CD4-positive, alpha-beta T cell treated with Interferon gamma for 1 hour (primary cell): ENCODE measurements around the gene UGDH.
"Not testable (repeated sequence)": the region's sequence is repeated elsewhere in the genome, so short reads cannot be mapped to it uniquely, and the experiment has no call there.

Source experiments
- DNase-seq: peaks from one replicate; pipeline ENCODE4 v3.0.0-alpha.2; 2020

The UGDH gene

GRCh38 chr4:39486221-39486804, 40.9 kb downstream of the UGDH start:
- no peak for DNase-seq

DNA sequence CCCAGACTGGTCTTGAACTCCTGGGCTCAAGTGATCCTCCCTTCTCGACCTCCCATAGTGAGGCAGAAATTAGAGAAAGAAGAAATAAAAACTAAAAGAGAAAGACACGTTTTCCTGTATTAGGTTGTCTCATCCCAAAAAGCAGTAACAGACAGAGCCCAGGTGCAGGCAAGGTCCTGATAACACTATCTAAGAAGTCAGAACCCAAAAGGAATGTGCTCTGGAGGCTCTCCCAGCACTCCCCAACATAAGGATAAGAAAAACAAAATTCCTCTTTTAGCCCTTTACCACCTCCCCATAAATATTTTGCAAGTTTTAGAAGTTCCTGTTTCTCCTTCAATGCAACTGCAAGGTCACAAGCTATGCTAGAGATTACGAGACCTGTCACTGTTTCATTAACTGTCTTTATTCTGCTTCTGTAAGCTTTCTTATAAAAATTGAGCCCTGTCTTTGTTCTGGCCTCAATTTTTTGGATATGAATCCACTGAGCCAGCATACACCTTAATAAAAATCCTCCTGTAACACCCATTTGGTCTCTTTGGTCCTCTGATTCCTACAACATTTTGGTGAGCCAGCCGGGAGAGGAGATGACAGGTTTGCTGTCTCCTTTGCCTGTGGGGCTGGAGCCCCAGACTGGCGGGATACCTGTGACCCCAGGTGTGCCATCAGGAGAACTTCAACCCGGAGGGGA, 42.5 kb downstream of the UGDH start:
- no peak for DNase-seq

GRCh38 chr4:39480902-39481695, 46.1 kb downstream of the UGDH start:
- no peak for DNase-seq

DNA sequence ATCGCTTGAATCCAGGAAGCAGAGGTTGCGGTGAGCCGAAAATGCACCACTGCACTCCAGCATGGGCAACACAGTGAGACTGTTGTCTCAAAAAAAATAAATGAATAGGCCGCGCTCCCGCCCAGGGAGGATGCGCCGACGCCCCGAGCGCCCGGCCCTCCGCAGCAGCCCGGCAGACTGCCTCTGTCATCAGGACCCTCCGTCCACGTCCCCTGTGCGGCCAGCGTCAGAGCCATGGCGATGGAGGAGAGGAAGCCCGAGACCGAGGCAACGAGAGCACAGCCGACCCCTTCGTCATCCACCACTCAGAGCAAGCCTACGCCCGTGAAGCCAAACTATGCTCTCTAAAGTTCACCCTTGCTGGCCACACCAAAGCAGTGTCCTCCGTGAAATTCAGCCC, 47.0 kb downstream of the UGDH start:
- DNase-seq: no peak

GRCh38 chr4:39476187-39476895, 50.9 kb downstream of the UGDH start:
- no peak for DNase-seq

DNA sequence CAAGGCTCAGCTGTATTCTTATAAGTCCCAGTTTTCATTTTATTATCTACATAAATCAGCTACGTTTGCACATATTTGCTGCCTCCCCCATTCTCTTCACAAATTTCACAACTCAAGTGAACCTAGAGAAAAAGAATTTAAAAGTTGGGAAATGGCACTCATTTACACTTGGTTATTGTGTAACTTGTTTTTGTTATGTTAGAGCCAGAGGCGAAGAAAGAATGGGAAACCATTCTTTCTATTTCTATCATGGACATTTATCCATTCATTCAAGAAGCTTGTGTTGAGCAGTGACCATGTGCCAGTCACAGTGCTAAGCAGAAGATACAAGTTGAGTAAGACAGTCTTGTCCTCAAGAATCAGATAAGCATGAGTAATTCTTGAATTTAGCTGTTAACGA, 54.8 kb downstream of the UGDH start:
- DNase-seq: no peak

DNA sequence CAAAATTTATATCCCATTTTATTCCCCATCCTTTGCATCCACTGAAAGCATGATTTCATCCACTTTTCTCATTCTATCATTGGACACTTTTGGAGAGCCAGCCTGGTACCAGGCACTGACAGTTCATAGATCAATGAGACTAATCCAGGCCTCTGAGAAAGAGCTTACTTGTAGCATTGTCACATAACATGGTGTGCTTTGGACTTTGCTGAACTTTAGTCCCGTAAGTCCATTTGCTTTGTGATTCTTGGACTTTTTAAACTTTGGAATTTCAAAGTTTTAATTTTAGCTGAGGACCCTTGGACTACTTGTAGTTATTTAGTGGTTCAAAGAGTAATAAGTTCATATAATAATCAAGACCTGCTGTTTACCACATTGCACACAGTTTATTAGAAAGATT, 56.8 kb downstream of the UGDH start:
- no peak for DNase-seq

GRCh38 chr4:39469429-39470077, 57.7 kb downstream of the UGDH start:
- DNase-seq: peak; percentile 9

GRCh38 chr4:39467464-39467863, 59.8 kb downstream of the UGDH start:
- no peak for DNase-seq

GRCh38 chr4:39466747-39467146, 60.5 kb downstream of the UGDH start:
- no peak for DNase-seq

DNA sequence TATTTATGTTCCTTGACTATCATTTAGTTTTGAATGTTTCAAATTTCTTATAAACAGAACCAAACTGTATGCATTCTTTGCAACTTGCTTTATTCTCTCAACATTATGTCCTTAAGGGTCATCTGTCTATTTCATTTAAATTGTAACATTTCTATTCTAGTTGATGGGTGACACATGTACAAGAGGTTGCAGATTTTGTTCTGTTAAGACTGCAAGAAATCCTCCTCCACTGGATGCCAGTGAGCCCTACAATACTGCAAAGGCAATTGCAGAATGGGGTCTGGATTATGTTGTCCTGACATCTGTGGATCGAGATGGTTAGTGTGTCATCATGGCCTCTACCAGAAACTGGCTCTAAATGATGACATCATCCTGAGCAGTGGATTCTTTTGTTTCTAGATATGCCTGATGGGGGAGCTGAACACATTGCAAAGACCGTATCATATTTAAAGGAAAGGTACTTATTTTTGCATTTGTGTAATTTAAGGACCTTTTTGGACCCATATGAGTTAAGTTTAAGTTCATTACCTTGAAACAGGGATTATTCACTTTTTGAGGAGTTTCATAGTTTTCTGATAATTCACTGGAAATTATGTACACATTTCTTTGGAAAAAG, 62.2 kb downstream of the UGDH start:
- DNase-seq: no peak

DNA sequence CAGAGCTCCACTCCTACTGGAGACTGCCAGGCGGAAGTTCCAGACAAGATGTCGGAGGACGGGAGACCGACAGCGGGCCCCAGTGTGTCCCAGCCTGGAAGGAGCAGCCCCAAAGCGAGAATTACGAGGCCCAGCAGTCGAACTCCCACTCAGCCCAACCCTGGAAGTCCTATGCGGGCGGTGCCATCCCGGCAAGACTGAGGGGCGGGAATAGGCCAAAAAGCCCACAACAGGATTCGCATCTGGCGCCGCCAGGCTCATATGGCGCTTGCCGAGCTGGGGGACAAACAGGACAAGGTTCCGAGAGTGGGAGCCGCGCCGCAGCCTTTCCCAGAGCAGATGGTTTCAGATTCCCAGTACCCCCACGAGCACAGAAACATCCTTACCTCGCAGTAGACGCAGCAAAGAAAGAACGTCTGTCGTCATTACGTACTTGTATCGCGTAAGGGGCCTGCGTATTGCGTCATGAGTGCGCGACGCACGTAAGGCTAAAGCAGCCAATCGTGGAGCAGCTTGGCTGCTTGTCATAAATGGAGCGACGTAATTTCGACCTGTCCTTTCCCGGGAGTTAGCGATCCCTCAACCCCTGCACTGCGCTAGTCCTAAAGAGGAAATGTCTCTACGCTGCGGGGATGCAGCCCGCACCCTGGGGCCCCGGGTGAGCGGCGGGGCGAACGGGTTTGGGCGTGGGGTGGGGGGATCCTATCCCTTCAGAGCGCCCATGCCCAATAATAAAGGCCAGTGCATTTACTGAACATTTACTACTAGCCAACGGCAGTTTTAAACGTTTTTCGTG, 68.5 kb downstream of the UGDH start, which contains the start of the genes LIAS and RPL9:
Gene LIAS (plus strand): TSS at position 552 of the 796 bp plus-strand sequence. CDS start 62 bp downstream, at position 614.
Gene RPL9 (minus strand): TSS at position 418 of the 796 bp plus-strand sequence. CDS start 483 bp downstream, outside the sequence.
- peak; percentile 94 for DNase-seq

GRCh38 chr4:39458161-39458504, 69.1 kb downstream of the UGDH start:
- DNase-seq: not testable (repeated sequence)

DNA sequence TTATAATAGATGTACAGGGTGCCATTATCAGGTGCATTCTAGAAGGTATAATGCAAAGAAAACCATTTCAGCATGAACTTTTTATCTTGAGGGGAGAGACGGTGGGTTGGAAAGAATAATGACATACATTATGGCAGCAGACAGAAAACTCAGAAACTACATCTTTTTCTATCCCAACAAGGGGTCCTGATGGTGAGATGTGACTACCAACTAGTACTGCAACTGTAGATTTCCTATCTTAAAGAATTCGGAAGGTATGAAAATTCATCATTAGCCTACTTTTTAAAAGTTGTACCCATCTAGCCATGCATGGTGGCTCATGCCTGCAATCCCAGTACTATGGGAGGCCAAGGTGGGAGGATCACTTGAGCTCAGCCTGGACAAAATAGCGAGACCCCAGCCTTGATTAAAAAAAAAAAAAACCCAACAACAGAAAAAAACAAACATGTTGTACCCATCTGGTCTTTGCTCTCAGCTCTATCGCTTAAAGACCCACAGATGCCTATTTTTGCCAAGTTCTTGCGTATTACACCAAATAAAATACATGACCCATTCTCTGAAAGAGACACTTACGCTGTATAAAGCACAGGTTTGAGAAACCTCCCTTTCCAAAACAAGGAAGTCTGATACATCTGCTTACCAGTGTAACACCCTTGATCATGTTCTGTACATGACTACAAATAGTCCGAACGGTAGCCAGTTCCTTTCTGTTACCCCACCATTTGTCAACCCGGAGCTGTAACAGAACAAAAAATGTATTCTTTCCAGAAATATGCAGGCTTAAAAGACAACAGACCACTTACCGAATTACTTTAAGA, 70.1 kb downstream of the UGDH start:
- no peak for DNase-seq

DNA sequence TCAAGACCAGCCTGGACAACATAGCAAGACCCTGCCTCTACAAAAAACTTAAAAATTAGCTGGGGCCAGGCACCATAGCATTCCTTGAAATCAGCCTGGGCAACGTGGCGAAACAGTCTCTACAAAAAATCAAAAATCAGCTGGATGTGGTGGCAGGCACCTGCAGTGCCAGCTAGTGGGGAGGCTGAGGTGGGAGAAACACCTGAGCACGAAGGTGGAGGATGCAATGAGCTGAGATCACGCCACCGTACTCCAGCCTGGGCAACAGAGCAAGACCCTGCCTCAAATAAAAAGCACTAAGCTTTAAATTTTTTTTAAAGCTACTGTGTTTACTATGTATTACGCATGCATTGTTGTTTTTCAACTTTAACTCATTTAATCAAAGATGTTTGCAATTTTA, 71.8 kb downstream of the UGDH start:
- no peak for DNase-seq

DNA sequence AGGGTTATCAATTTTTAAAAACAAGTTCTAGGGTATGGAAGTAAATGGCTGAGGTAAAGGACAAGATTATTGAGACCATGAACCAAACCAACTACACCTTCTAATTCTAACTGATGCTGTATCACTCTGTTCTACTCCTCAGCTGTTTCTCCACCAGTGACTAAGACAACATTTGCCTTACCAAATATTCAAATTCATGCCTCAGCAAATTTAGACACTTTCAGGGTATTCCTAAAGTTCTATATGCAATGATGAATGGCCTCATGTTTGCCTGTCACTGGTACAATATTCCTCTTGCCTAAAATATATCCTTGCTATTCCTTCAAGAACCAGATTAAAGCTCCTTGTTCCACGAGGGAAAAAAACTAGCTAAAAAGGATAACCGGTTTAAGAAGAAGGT, 73.5 kb downstream of the UGDH start:
- no peak for DNase-seq

- DNase-seq: no peak
Measured at GRCh38 chr4:39452860-39453587, 74.2 kb downstream of the UGDH start.

DNA sequence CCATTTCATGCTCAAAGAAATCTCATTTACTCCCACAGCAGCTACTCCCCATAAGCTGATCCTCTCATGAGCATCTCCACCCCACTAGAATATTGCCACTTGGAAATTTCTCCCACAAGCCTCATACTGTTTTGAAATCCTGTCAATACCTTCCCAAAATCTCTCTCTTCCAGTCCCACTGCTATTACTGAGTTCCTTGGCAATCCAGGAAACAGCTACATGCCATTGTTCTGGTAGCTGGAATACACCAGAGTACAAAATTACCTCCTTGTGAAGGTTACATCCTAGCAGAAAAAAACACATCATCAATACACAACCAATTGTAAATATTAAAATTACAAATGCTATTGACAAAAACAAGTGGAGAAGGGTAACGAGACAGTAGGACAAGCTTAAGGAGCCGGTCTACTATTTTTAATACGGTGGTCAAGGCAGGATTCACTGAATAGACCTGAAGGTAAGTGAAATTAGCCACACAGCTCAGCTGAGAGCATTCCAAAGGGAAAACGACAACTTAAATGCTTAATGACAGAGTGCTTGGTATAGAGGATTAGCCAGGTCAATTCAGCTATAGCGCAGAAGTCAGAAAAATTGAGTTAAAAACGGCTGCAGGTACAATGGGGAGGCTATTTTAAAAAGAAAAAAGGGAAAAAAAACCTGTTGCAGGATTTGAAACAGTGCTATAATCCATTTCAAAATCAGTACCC, 74.9 kb downstream of the UGDH start:
- no peak for DNase-seq

GRCh38 chr4:39451423-39452023, 75.7 kb downstream of the UGDH start:
- no peak for DNase-seq
